ENCODE results near the gene CCDC13.

Gene CCDC13

GRCh38 chr3:42800251-42800650 is 27.2 kb upstream of the CCDC13 start:
- DNase-seq (ENCODE audit: low read depth, low spot score): no peak
- TF ChIP-seq CTCF (IDR thresholded peaks at IDR 0.05; ENCODE audit: insufficient read depth, low read length, missing control alignments): no peak
- ChIA-PET CTCF (no interaction called here), POLR2A (no interaction called here)
- H3K4me3 ChIP-seq (ENCODE audit: low read depth, low read length): no peak overlapping the region

DNA sequence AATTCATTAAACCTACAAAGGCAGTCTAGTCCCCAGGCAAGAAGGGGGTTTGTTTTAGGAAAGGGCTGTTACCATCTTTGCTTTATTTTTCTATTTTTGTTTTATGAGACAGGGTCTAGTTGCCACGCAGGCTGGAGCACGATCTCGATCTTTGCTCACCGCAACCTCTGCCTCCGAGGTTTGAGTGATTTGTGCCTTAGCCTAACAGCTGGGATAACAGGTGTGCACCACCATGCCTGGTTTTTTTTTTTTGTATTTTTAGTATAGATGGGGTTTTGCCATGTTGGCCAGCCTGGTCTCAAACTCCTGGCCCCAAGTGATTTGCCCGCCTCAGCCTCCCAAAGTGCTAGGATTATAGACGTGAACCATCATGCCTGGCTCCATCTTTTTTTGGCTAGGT is 26.3 kb upstream of the CCDC13 start:
- DNase-seq (ENCODE audit: low read depth, low spot score): no peak
- ChIA-PET CTCF (no interaction called here), POLR2A (no interaction called here)
- no peak overlapping the region for H3K4me3 ChIP-seq (ENCODE audit: low read depth, low read length)
- TF ChIP-seq CTCF (IDR thresholded peaks at IDR 0.05; ENCODE audit: insufficient read depth, low read length, missing control alignments): no peak

GRCh38 chr3:42796332-42796885 is 23.4 kb upstream of the CCDC13 start:
- ChIA-PET CTCF (interaction anchor here (0.8 to 1.4 kb wide), 6 partner anchors 9 to 41 kb away, joined by 3 to 7 read pairs (median 4); no protein-coding TSS in a partner anchor), POLR2A (no interaction called here)

DNA sequence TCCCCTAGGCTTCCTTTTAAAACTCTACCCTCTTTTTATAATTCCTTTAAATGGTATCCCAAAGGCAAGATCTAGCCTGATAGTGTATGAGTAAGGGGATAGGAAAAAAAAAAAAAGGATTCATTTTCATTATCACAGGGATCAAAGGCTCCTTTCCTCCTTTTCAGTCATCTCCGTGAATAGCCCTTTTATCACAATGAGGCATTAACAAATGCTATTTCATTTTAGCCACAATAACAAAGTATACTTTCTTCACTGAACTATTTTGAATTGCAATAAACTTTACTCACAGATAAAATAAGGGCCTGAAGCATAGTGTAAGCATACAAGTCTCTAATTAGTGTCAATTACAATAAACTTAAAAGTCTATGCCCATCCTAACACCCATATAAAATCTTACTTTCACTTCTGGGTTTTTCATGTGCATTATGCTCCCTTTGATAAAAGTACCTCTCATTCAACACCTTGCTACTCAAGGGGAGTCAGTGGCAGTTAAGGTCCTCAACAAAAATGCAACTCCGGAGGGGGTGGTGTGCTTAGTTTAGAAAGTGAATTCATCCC is 22.6 kb upstream of the CCDC13 start:
- POLR2A ChIA-PET: no interaction called here
- H3K4me3 ChIP-seq (ENCODE audit: low read depth, low read length): no peak overlapping the region
- CTCF ChIA-PET: interaction anchor here (0.9 to 1.4 kb wide), 5 partner anchors 8 to 40 kb away, joined by 3 to 7 read pairs (median 4); no protein-coding TSS in a partner anchor
- TF ChIP-seq CTCF (IDR thresholded peaks at IDR 0.05; ENCODE audit: insufficient read depth, low read length, missing control alignments): no peak
- DNase-seq (ENCODE audit: low read depth, low spot score): no peak

More at GRCh38 chr3:42796332-42796885, 23.4 kb upstream of the CCDC13 start:
- no peak overlapping the region for H3K4me3 ChIP-seq (ENCODE audit: low read depth, low read length)
- no peak for DNase-seq (ENCODE audit: low read depth, low spot score)
- TF ChIP-seq CTCF (IDR thresholded peaks at IDR 0.05; ENCODE audit: insufficient read depth, low read length, missing control alignments): no peak

GRCh38 chr3:42790714-42791229 is 17.7 kb upstream of the CCDC13 start:
- POLR2A ChIA-PET: no interaction called here
- H3K4me3 ChIP-seq (ENCODE audit: low read depth, low read length): no peak overlapping the region
- no peak for DNase-seq (ENCODE audit: low read depth, low spot score)
- TF ChIP-seq CTCF (IDR thresholded peaks at IDR 0.05; ENCODE audit: insufficient read depth, low read length, missing control alignments): no peak
- CTCF ChIA-PET: interaction anchor here (2.2 kb wide), 1 partner anchor 12 kb away, joined by 6 read pairs; no protein-coding TSS in a partner anchor

DNA sequence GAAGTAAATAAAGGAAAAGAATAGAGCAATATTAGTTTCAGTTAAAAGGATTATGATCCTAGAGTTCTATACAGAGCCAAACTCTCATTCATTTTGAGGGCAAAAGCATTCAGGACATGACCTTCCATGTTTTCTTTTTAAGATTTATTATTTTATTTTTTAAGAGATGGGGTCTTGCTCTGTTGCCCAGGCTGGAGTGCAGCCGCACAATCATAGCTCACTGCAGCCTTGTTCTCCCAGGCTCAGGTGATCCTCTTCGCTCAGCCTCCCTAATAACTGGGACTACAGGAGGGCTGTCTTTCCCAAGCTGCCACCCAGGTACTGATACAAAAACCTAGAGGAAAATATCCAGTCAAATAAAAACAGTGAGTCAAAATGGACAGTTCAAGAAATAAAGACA is 13.6 kb upstream of the CCDC13 start:
- ChIA-PET POLR2A (no interaction called here), CTCF (interaction anchor here (1.3 to 5.4 kb wide), 2 partner anchors 10 to 53 kb away, joined by 3 to 23 read pairs; no protein-coding TSS in a partner anchor)
- no peak for DNase-seq (ENCODE audit: low read depth, low spot score)
- no peak overlapping the region for H3K4me3 ChIP-seq (ENCODE audit: low read depth, low read length)
- TF ChIP-seq CTCF (IDR thresholded peaks at IDR 0.05; ENCODE audit: insufficient read depth, low read length, missing control alignments): no peak

Measured in AG04449 (cell line).